ENCODE measurements around the gene UBXN6.

The UBXN6 gene

GRCh38 chr19:4403005-4403761, 54.4 kb downstream of the UBXN6 start:
- Histone ChIP-seq H3K36me3 (ENCODE audit: insufficient read depth, low read depth, low read length) (peaks cover 36% of the 10 kb centered on the region), H3K4me1 (ENCODE audit: insufficient read depth, low read length) (peaks cover 19% of the 10 kb centered on the region), H3K27ac (ENCODE audit: low read length) (peak overlapping the region; percentile 41)

GRCh38 chr19:4402171-4403004, 55.2 kb downstream of the UBXN6 start, which contains the start of gene CHAF1A:
CHAF1A (plus strand) TSS chr19:4402640; CDS start chr19:4402763, 123 bp downstream.
- Histone ChIP-seq H3K27me3 (ENCODE audit: insufficient read depth, low read length) (no peaks in the 10 kb centered on the region), H3K27ac (ENCODE audit: low read length) (peak within 1 kb of the TSS; percentile 41), H3K4me1 (ENCODE audit: insufficient read depth, low read length) (peaks cover 19% of the 10 kb centered on the region), H3K9ac (ENCODE audit: low read depth, low read length) (peak within 1 kb of the TSS; percentile 99), H3K4me3 (ENCODE audit: low read length) (peak within 1 kb of the TSS; percentile 93), H3K9me3 (ENCODE audit: insufficient read depth, low read depth, low read length) (no peaks in the 10 kb centered on the region), H3K36me3 (ENCODE audit: insufficient read depth, low read depth, low read length) (peaks cover 40% of the 10 kb centered on the region)

More at GRCh38 chr19:4403005-4403761, 54.4 kb downstream of the UBXN6 start:
- H3K4me3 ChIP-seq (ENCODE audit: low read length): peak overlapping the region; percentile 93
- H3K9ac ChIP-seq (ENCODE audit: low read depth, low read length): peak overlapping the region; percentile 99
- H3K9me3 ChIP-seq (ENCODE audit: insufficient read depth, low read depth, low read length): no peaks in the 10 kb centered on the region
- H3K27me3 ChIP-seq (ENCODE audit: insufficient read depth, low read length): no peaks in the 10 kb centered on the region

- H3K4me3 ChIP-seq (ENCODE audit: low read length): peak overlapping the region; percentile 77
- peak overlapping the region; percentile 87 for H3K9ac ChIP-seq (ENCODE audit: low read depth, low read length)
- no peak overlapping the region for H3K27ac ChIP-seq (ENCODE audit: low read length)
- H3K36me3 ChIP-seq (ENCODE audit: insufficient read depth, low read depth, low read length): peaks cover 40% of the 10 kb centered on the region
- H3K9me3 ChIP-seq (ENCODE audit: insufficient read depth, low read depth, low read length): no peaks in the 10 kb centered on the region
- no peaks in the 10 kb centered on the region for H3K27me3 ChIP-seq (ENCODE audit: insufficient read depth, low read length)
- H3K4me1 ChIP-seq (ENCODE audit: insufficient read depth, low read length): peaks cover 21% of the 10 kb centered on the region
Measured at GRCh38 chr19:4401769-4402170, 55.8 kb downstream of the UBXN6 start.

- Histone ChIP-seq H3K36me3 (ENCODE audit: insufficient read depth, low read depth, low read length) (peaks cover 32% of the 10 kb centered on the region), H3K9ac (ENCODE audit: low read depth, low read length) (peak within 1 kb of the TSS; percentile 73), H3K4me3 (ENCODE audit: low read length) (peak within 1 kb of the TSS; percentile 78), H3K27me3 (ENCODE audit: insufficient read depth, low read length) (no peaks in the 10 kb centered on the region), H3K9me3 (ENCODE audit: insufficient read depth, low read depth, low read length) (no peaks in the 10 kb centered on the region), H3K27ac (ENCODE audit: low read length) (peak within 1 kb of the TSS; percentile 54), H3K4me1 (ENCODE audit: insufficient read depth, low read length) (peaks cover 22% of the 10 kb centered on the region)
Measured at GRCh38 chr19:4400135-4400936, 57.3 kb downstream of the UBXN6 start, which contains the start of gene SH3GL1. SH3GL1 (minus strand) TSS chr19:4400547; CDS start chr19:4400368, 179 bp downstream.

GRCh38 chr19:4399812-4400134, 57.8 kb downstream of the UBXN6 start:
- Histone ChIP-seq H3K9ac (ENCODE audit: low read depth, low read length) (peak overlapping the region; percentile 73), H3K36me3 (ENCODE audit: insufficient read depth, low read depth, low read length) (peaks cover 32% of the 10 kb centered on the region), H3K4me3 (ENCODE audit: low read length) (peak overlapping the region; percentile 78), H3K27ac (ENCODE audit: low read length) (peak overlapping the region; percentile 54), H3K27me3 (ENCODE audit: insufficient read depth, low read length) (no peaks in the 10 kb centered on the region), H3K4me1 (ENCODE audit: insufficient read depth, low read length) (peaks cover 19% of the 10 kb centered on the region; the same call in 1 of the 2 replicates), H3K9me3 (ENCODE audit: insufficient read depth, low read depth, low read length) (no peaks in the 10 kb centered on the region)

GRCh38 chr19:4396949-4397783, 60.4 kb downstream of the UBXN6 start:
- Histone ChIP-seq H3K4me3 (ENCODE audit: low read length) (no peak overlapping the region), H3K36me3 (ENCODE audit: insufficient read depth, low read depth, low read length) (peaks cover 24% of the 10 kb centered on the region), H3K27ac (ENCODE audit: low read length) (no peak overlapping the region)

More at GRCh38 chr19:4396949-4397783, 60.4 kb downstream of the UBXN6 start:
- Histone ChIP-seq H3K27me3 (ENCODE audit: insufficient read depth, low read length) (no peaks in the 10 kb centered on the region; the same call in 1 of the 2 replicates), H3K9ac (ENCODE audit: low read depth, low read length) (no peak overlapping the region), H3K4me1 (ENCODE audit: insufficient read depth, low read length) (peaks cover 11% of the 10 kb centered on the region; the same call in 1 of the 2 replicates), H3K9me3 (ENCODE audit: insufficient read depth, low read depth, low read length) (no peaks in the 10 kb centered on the region)

All from iPS-20b (cell line).